ENCODE data around the gene RPL7A. TPM values are rescaled to one million over a fixed set of nuclear protein-coding genes. Genes with fewer than 3 reads are reported as not detected.
"Not testable (repeated sequence)": the region's sequence is repeated elsewhere in the genome, so short reads cannot be mapped to it uniquely, and the experiment has no call there.

RPL7A gene
- total RNA-seq, 1 donor from 2014 or later = 2,045 TPM

DNA sequence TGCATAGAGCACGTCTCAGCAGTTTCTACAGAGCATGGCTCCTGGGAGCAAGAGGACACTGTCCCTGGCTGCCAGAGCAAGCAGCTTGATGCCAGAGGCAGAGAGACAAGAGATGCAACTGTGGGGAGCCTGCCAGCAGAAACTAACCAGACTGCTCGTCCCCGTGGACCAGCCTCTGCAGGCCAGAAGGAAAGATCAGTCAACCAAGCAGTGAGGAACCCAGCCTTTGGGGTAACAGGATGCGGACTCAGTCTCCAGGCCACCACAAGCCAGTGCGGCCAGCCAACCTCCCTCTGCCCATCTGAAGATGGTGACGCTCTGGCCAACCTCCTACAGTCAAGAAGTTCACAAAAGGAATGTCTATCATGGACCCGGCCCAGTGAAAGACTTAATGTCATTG is 24.1 kb downstream of the RPL7A start:
- Mint-ChIP-seq H3K36me3 (ENCODE audit: insufficient read depth) (peaks cover 2% of the 10 kb centered on the region), H3K27ac (no peak overlapping the region), H3K27me3 (no peaks in the 10 kb centered on the region), H3K4me1 (ENCODE audit: low read depth) (peaks cover 19% of the 10 kb centered on the region), H3K9me3 (ENCODE audit: low read depth) (no peaks in the 10 kb centered on the region), H3K4me3 (ENCODE audit: low read depth) (no peak overlapping the region)
- TF ChIP-seq, protein P1, sequence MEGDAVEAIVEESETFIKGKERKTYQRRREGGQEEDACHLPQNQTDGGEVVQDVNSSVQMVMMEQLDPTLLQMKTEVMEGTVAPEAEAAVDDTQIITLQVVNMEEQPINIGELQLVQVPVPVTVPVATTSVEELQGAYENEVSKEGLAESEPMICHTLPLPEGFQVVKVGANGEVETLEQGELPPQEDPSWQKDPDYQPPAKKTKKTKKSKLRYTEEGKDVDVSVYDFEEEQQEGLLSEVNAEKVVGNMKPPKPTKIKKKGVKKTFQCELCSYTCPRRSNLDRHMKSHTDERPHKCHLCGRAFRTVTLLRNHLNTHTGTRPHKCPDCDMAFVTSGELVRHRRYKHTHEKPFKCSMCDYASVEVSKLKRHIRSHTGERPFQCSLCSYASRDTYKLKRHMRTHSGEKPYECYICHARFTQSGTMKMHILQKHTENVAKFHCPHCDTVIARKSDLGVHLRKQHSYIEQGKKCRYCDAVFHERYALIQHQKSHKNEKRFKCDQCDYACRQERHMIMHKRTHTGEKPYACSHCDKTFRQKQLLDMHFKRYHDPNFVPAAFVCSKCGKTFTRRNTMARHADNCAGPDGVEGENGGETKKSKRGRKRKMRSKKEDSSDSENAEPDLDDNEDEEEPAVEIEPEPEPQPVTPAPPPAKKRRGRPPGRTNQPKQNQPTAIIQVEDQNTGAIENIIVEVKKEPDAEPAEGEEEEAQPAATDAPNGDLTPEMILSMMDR (IDR thresholded peaks at IDR 0.05; ENCODE audit: unreplicated experiment) = no peak
- DNase-seq (ENCODE audit: low spot score, unreplicated experiment) = no peak

DNA sequence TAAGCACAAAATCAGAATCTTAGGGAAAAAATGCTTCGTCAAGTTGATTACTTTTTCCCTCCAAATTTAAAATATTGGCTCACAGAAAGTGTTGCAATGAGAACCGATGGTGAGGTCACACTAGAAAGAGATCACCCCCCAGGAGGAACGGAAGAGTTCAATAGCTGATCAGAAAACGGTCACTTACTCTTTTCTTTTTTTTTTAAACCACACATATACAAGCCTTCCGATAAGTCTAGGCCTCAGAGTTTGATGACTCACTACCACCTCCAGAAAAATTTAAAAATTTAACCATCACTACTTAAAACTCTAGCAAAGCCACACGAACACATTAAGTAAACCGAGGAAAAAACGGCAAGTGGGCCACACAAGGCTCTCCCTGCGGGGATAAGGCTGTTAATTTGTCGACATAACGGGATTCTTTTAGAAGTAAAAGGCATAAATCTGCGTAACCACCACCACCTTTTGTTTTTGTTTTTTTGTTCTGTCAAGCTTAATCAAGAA is 26.6 kb downstream of the RPL7A start:
- Mint-ChIP-seq H3K9me3 (ENCODE audit: low read depth) (no peaks in the 10 kb centered on the region), H3K36me3 (ENCODE audit: insufficient read depth) (peaks cover 2% of the 10 kb centered on the region), H3K27me3 (no peaks in the 10 kb centered on the region), H3K4me3 (ENCODE audit: low read depth) (peak overlapping the region; percentile 91), H3K27ac (peak overlapping the region; percentile 96), H3K4me1 (ENCODE audit: low read depth) (peaks cover 19% of the 10 kb centered on the region)
- no peak for DNase-seq (ENCODE audit: low spot score, unreplicated experiment)
- TF ChIP-seq, protein P1 (IDR thresholded peaks at IDR 0.05; ENCODE audit: unreplicated experiment) = no peak

DNA sequence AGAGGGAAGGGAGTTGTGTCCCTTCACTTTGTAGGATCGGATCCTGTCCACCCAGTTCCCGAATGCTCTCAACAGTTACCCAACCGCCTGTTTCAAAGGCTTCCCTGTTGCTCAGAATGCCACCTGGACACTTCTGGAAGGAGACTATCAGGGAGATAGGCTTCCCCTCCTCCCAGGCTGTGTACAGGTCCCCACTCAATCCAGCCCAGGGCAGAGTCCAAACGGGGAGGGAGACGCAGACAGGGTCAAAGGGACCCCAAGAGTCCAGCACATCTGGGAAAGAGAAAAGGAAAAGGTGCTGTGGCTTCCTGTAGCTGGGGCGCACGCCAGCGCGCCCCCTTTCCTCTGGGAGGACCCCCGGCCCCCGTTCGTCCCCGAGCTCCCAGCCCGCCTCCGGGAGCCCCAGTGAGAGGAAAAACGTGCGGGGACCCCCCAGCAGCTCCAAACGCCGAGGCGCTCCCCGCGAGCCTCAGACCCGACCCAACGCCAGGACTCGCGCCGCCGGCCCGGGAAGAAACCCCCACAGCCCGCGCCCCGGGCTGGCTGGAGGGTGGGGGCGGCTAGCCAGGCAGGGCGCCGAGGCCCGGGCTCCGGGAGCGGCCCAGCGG is 27.2 kb downstream of the RPL7A start:
- TF ChIP-seq, protein P1 (IDR thresholded peaks at IDR 0.05; ENCODE audit: unreplicated experiment) = peak; percentile 20
- peak; percentile 27 for DNase-seq (ENCODE audit: low spot score, unreplicated experiment)
- no peaks in the 10 kb centered on the region for H3K9me3 Mint-ChIP-seq (ENCODE audit: low read depth)
- H3K4me3 Mint-ChIP-seq (ENCODE audit: low read depth) = peak overlapping the region; percentile 91
- peaks cover 19% of the 10 kb centered on the region for H3K4me1 Mint-ChIP-seq (ENCODE audit: low read depth)
- peak overlapping the region; percentile 96 for H3K27ac Mint-ChIP-seq
- peaks cover 2% of the 10 kb centered on the region for H3K36me3 Mint-ChIP-seq (ENCODE audit: insufficient read depth)
- no peaks in the 10 kb centered on the region for H3K27me3 Mint-ChIP-seq

DNA sequence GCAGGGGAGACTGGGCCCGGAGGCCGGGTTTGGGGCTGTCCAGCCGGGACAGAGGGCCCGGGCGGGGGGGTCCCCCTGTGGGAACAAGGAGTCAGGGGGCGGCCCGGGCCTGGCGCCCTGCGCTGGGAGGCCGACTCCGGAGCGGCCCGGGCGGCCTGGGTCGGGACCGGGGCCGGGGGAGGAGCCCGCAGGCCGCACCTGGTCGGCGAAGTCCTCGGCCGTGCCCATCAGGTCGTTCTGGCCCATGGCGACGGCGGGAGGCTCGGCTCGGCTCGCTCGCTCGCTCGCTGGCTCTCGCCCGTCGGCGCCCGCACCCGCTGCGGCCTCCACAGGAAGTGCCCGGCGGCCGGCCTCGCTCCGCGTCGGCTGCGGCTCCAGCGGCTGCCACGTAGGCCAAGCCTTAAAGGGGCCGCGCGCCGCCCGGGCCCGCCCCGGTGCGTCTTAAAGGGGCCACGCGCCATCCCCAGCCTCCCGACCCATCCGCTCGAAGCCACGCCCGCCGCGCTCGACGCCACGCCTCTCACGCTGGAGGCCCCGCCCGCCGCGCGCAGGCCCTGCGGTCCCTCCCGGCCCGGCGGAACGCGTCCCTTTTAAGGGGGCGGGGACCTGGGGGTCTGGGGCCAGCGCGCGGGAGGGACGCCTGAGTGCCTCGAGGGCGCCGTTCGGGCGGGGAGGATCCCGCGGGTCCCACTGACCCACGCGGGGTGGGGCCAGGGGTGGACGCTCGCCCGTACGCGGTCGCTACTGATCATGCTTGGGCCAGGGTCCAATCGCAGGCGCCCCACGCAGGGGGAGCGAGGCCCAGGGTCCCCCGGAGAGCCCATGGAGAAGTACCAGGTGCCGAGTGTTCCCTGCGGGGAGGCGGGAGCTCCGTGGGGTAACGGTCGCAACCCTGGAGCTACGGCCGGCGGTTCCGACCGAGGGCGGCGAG is 28.0 kb downstream of the RPL7A start, which contains the start of the genes STKLD1 and SURF4:
Gene STKLD1, plus strand, starts transcription at position 643 of the 931 bp plus-strand sequence. Its CDS starts 108 bp downstream, at position 751.
Gene SURF4, minus strand, starts transcription at position 337 of the 931 bp plus-strand sequence. Its CDS starts 91 bp downstream, at position 246.
- H3K4me3 Mint-ChIP-seq (ENCODE audit: low read depth) = peak within 1 kb of the TSS; percentile 91

DNA sequence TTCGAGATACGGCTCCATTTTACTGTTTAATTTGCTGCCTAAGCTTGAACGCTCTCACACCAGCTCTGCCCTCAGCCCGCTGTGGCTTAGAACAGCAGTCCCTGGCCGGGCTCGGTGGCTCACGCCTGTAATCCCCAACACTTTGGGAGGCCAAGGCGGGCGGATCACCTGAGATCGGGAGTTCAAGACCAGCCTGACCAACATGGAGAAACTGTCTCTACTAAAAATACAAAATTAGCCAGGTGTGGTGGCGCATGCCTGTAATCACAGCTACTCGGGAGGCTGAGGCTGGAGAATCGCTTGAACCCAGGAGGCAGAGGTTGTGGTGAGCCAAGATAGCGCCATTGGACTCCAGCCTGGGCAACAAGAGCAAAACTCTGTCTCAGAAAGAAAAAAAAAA is 29.3 kb downstream of the RPL7A start:
- H3K36me3 Mint-ChIP-seq (ENCODE audit: insufficient read depth); DNase-seq (ENCODE audit: low spot score, unreplicated experiment); H3K27me3 Mint-ChIP-seq; H3K9me3 Mint-ChIP-seq (ENCODE audit: low read depth); H3K27ac Mint-ChIP-seq; H3K4me1 Mint-ChIP-seq (ENCODE audit: low read depth): not testable (repeated sequence)
- peak overlapping the region; percentile 64 for H3K4me3 Mint-ChIP-seq (ENCODE audit: low read depth)

More for the DNA sequence above, 28.0 kb downstream of the RPL7A start, which contains the start of the genes STKLD1 and SURF4:
- TF ChIP-seq, protein P1 (IDR thresholded peaks at IDR 0.05; ENCODE audit: unreplicated experiment) = no peak
- no peaks in the 10 kb centered on the region for H3K36me3 Mint-ChIP-seq (ENCODE audit: insufficient read depth)
- no peaks in the 10 kb centered on the region for H3K9me3 Mint-ChIP-seq (ENCODE audit: low read depth)
- peak within 1 kb of the TSS; percentile 96 for H3K27ac Mint-ChIP-seq
- peak; percentile 92 for DNase-seq (ENCODE audit: low spot score, unreplicated experiment)
- H3K27me3 Mint-ChIP-seq = no peaks in the 10 kb centered on the region
- H3K4me1 Mint-ChIP-seq (ENCODE audit: low read depth) = peaks cover 14% of the 10 kb centered on the region
